HG03469 (cell line): ENCODE data around the gene SAFB.
"Not testable (repeated sequence)": the region's sequence is repeated elsewhere in the genome, so short reads cannot be mapped to it uniquely, and the experiment has no call there.

Source experiments
- ATAC-seq: cut with Tn5 transposase; IDR thresholded peaks from one replicate; pipeline ENCODE4 v1.9.1; 2021; ENCODE audit warnings: mild to moderate bottlenecking, moderate library complexity, moderate number of reproducible peaks; ENCODE audit not compliant: unreplicated experiment

Gene SAFB

DNA sequence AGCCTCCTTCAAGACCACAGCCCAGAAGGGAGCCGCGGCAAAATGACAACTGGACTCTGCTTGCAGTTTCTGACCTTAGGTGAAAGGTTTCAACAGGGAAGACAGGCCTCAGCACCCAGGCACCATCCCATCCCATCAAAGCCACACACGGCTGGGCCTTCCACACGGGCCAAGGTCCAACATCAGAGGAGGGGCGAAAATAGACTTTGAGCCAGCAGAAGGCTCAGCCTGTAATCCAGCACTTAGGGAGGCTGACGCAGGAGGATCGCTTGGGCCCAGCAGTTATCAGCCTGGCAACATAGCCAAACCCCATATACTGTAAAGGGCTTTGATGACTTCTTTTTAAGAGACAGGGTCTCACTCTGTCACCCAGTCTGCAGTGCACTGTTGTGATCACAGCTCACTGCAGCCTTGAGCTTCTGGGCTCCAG lies 28.3 kb upstream of the SAFB start:
- ATAC-seq = no peak

DNA sequence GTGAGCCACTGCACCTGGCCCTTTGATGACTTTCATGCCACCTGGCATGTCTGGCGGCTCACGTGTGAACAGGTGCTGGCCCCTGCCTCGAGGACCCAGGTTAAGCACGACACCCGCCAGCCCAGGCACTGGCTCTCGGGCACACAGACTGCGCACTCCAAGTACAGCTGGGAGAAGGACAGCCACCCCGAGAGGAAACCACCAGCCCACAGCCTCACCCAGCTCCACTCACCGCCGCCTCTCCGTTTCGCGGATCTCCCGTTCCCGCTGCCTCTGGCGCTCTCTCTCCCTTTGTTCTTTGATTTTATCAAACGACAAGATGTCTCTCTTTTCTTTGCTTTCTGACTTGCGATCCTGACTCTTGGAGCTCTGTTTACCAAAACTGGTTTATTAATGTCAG lies 27.8 kb upstream of the SAFB start:
- ATAC-seq = no peak

DNA sequence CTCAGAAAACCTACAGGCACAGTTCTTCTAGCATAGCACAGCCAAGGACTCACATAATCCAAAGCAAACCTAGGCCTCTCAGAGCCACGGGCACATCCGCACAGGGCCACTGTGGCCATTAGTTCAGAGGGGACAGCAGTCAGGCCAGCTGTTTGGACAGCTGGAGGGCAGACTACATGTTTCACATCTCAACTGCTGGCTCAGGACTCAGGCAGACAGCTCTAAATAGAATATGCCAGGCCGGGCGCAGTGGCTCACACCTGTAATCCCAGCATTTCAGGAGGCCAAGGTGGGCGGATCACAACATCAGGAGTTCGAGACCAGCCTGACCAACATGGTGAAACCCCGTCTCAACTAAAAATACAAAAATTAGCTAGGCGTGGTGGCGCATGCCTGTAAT lies 27.1 kb upstream of the SAFB start:
- no peak for ATAC-seq

DNA sequence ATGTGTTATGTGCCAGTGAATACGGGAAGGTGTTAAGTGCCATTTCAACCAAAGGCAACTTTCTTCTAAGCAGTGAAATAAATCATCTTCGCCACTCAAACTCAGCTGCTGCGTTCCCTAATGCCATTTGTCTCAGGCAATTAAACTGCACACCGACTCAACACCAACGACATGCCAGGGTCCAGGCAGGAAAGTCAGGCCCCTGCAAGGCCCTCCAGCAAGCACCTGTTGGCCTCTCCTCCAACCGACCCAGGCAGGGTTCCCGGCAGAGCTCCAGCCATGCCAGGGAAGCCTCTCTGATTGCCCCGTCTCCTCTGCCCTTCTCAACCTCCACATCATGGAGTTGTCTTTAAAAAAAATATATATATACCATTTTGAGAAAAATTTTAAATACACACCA lies 22.1 kb upstream of the SAFB start:
- ATAC-seq = no peak

DNA sequence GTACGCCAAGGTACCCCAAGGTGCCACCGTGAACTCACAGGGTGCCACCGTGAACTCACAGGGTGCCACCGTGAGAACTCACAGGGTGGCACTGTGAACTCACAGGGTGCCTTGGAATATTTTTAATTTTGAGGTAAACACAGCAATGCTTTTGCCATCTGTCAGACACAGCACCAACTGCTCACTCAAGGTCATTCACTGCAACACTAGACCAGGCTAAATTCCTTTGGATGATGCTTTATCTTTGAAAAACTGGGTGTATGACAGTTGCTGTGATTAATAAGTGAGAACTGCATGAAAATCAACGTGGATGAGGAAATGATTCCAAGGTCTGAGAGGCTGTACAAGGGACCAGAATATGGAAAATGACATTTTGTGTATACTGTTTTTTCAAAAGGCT lies 19.3 kb upstream of the SAFB start:
- ATAC-seq = no peak

DNA sequence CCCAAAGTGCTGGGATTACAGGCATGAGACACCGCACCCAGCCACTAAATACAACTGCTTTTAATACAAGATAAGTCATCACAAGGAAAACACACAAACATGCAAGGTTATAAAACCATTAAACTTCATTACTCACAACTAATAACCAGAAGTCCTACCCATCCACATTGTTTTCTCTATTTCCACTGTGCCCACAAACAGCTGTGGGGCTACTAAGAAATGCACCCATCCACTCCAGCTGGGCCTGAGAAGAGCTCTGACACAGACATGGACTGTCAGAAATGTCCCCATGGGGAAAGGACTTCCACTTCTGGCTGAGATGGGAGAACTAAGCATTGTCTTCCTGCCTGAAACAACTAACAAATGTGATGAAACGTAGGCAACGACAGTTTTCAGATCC lies 17.5 kb upstream of the SAFB start:
- ATAC-seq = no peak

DNA sequence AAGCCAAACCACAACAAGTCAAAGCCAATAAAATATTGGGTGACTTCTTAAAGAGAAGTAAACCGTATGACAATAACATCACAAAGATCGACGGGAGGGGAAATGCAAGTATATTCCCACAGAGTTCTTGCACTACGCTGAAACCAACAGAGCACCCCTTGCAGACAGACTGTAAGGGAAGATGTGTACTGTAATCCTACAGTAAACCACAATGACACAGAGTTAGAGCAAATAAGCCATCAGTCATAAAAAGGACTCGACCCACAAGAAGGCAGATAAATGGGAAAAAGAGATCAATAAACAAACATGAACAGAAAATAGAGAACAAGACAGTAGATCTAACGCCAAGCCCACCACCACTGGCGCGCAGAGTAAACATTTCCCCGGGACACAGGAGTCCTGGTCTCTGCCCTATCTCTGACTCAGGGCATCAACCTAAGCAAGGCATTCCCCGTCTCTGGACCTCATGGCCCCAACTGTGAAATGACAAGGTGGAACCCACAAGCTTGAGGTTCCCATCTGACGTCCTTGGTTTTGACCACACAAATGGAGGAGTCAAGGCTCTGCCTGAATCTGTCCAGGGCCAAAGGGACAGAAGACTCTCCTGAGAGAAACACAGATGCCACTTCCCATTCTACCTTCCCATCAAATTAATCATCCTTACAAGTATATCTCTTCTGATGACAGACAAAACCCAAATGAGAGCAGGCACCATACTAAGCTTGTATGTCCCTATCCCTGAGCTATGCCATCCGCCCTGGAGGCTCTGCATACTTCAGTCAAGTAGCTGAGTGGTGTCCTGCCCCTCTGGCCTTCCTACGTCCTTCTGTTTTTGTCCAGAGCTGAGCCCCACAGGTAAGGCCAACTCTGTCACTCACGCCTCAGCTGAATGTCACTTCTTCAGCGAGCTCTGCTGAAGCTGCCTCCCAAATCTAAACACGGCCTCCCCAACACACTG lies 15.3 kb upstream of the SAFB start:
- ATAC-seq = no peak

DNA sequence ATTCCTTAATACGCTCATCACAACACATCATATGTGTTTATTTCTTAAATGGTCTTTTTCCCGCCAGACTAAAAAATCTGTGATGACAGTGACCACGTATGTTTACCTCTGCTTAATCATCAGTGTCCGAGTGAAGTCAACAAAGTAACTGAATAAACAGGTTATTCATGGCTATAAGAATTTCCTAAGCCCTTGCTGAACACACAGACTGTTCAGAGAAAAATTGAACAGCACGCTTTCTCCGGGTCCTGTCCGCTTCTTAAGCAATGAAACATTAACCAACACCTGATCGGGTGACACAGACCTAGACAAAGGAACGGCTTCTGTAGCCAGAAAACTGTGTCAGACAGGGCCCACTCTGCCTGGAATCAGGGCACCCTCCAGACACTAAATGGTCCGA lies 14.6 kb upstream of the SAFB start:
- ATAC-seq = no peak

DNA sequence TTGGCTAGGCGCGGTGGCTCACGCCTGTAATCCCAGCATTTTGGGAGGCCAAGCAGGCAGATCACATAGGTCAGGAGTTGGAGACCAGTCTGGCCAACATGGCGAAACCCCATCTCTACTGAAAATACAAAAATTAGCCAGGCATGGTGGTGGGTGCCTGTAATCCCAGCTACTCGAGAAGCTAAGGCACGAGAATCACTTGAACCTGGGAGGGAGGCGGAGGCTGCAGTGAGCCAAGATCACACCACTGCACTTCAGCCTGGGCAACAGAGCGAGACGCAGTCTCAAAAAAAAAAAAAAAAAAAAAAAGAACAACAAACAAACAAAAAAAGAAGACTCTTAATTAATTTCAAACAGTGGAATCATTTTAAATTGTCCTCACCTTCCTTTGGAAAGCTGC lies 14.1 kb upstream of the SAFB start:
- ATAC-seq = not testable (repeated sequence)

DNA sequence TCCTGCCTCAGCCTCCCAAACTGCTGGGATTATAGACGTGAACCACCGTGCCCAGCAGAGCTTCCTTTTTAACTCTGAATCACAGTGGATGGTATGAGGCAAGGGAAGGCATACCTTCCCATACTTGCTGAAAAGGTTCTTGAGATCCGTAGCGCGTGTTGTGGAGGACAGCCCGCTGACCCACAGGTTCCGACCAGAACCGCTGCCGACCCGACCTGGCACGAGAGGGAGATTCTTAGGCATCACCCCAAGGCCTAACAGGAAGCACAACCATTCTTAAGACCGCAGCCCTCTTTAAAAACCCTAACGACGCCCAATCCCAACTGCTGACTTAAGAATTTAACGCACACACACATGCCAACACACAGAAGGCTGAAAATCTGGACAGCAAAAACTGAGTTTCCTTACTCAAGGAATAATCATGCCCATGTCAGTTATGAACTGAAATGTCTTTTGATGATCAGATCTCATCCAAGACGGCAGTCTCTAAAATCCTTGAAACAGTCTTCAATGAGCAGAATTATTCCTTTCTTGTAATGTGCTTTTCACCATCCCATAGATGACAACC lies 12.9 kb upstream of the SAFB start:
- no peak for ATAC-seq

DNA sequence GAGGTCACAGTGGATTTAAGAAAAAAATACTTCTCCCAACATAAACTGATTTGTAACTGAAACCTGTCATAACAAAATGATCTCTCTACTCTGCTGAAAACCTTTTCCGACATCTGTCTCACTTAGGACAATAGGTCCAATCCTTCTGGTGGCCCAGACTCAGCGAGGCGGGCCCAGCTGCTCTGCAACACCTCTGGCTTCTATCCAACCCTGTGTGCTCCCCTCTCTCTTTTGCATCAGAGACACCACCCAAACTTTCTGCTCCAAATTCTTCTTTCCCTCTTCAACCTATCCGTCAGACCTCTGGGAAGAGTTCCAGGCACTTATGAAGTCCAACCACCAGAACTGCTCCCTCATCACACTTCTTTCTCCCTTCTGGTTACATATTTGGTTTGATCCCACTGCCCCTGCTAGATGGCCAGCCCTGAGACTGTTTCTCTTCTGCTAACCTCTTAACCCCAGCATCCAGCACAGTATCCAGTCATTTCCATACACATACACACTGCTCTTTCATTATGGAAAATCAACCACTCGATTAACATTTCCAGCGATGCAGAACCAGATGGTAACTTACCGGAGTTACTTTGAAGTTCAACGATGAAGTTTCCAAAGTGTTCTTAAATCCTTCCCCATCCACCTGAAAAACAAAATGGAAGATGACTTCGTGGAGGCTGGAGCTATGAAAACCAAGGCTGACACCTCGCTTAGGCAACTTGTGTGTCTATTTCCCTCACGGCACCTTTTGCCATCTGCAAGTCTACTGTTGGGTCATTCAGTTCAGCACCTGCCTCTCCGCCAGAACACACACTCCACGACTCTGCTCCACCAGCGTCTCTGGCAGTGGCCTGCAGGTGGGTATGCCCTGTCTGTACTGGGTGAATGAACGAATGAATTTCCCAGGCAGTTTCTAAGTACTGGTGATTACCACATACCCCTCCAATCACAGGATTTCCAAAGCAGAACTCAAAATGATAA lies 9.7 kb upstream of the SAFB start:
- ATAC-seq = no peak

DNA sequence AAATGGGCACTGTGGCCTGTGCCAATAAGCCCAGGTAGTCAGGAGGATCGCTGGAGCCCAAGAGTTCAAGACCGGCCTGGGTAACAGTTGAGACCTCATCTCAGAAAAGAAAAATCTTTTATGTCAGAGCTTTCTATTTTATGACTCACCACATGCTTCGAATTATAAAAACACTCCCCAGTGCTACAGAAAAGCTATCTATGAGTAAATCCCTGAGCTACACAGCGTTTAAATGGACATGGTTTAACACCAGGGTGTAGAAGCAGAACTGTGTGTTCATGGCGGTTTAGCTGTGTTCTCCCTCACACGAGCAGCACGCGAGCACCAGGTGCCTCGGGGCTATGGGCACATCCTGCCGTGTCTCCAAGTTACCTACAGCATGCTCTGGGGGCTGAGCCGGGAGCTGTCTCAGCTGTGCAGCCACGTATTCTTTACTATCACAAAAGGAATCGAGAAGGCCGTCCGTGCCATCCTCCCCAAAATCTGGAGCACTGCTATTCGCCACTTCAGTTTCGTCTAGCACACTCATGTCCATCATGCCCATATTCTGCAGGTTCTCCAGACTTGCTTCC lies 7.0 kb upstream of the SAFB start:
- ATAC-seq = no peak

DNA sequence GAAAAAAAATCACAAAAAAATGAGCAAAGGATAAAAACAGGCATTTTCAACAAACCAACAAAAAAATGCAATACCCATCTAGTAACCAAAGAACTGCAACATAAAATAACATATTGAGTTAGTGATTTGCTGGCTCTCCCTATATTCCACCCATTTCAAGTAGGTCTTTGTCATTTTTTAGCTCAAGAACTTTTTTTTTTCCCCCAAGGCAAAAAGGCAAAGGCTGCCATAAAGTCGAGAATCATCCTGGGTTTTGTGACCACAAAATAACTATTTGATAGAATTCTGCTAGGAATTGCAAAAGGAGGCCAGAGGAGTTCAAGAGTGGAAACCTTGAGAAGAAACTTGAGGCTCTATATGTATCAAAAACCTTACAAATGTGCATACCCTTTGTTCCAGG lies 5.8 kb upstream of the SAFB start:
- no peak for ATAC-seq

DNA sequence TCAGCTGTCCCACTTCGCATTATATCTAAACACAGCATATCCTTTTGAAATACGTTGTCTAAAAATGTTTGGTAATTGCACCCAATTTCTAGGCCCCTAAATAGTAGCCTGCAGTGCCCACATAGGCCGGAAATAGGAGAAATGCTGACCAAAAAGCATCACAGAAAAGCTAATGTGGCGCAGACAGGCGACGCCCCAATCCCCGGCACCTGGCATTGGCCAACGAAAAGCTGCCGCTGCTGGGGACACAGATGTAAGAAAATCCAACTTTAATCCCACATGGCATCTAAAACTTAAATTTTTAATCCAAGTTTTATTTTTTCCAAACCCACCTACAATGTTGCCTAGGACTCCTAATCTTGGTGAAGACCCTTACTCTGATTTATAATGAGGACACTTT lies 4.3 kb upstream of the SAFB start:
- no peak for ATAC-seq

DNA sequence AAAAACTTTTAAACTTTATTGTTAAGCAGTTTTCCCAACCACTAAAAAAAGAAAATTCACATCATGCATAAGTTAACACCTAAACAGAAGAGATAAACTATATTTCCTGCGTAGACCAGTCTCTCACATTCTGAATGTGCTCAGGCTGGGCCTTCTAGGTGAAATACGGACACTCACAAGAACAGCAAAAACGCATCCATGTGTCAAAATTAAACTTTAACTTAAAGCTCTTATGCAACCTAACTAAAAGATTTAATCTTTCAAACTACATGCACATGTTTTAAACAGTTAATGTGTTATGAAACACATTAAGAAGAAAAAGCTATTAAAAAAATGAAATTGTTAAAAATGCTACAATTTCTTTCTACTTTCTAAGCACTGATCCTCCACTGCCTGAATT lies 2.9 kb upstream of the SAFB start:
- no peak for ATAC-seq

DNA sequence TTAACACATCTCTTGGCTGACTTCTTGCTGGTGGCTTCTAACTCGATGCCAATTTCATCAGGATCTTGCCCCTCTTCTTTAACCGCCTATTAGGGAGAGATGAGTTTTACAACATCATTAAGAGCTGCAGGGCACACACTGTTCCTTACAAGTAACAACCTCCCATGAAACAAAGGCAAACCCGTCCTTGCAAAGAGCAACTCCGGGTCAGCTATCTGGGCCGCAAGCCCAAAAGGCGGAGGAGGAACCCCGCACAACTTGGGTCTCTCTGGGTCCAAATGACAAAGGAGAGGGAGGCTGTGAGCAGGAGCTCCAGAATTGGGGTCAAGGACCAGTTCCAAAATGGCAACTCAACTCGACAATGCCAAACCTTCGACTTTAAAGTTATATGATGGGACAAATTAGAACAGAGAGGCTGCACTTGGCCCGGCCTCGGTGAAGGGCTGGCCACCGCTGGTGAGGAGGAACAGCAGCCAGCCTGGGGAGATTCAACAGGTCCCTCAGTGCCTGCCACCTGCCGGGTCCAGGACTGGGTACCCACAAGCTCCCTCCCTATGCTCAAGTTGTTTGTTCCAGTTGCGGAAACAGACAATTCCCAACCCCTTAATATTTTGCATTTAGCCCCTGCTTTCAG lies 1.5 kb upstream of the SAFB start:
- ATAC-seq = no peak

DNA sequence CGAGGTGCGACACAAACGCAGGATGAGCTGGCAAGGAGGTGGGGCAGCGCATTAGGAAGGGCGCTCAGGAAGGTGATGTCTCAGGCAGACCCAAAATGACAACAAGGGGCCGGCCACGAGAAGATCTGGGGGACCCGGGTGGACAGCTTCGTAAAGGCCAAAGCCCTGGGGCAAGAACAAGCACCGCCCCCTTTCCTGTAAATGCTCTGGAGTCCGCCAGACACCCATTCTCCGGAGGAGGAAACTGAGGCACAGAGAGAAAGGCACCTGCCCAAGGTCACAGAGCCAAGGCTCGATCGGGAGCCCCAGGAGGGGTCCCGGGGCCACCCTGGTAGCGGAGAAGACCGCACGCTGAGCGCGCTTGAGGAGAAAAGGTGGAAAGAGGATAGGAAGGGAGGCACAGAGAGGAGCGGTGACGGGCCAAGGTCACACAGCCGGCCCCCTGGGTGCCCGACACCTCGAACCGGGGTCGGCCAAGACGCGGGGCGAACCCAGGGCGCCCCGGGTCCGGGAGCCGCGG lies 878 bp upstream of the SAFB start:
- no peak for ATAC-seq

DNA sequence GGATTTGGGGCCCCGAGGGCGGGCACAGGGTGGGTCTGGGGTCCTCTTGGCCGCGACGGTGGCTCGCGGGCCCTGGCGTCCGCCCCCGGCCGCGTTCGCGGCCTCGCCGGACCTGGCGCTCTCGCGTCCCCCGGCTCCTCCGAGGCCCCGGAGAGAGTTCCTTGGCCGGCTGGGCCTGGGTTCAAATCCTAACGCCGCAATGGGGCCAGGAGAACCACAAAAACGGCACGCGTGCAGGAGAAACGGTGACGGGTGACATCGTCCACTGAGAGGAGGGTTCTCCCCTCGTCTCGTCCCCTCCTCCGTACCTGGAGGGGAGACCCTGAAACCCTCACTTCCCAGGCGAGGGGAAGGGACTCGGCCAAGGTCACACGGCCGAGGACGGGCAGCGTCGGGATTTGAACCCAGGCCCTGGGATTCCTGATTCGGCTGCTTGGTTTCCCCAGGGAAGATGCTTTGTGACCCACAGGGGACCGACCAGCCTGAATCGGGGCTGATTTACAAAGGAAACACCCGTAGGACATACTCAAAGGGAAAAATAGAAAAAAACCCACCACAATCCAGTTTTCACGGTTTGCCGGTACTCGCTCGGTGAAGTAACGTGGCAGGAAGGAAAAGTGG lies 624 bp downstream of the SAFB start:
- ATAC-seq = no peak

DNA sequence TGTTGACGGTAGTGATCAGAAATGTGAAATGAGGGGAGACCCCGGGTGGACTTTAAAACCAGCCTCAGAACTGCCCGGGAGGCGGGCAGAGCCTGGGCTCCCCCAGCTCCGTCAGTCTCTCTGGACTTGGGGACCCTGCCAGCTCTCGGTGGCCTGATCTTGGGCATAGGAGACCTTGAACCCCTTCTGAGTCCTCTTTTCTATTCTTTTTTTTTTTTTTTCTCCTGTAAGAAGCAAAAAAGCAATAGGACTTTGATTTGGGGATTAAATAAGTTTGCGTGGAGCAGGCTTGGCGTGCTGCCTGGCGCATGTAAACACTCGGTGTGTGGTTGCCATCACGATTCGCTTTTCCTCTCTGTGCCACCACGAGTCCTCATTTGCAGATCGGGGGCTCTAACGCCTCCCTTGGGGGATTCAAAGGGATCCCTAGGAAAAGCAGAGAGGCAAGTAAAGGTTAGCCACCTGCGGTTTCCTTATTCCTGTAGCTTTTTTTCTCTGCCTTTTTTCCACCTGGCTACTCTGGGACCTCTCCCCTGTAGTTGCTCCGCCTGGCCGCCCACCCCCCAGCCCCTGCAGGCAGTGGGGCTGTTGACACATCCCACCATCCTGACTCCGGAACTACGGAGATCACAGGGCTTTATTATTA lies 1.3 kb downstream of the SAFB start:
- ATAC-seq = no peak
